Fibroblast of peridontal ligament (primary cell): ENCODE measurements around the gene KRT34.
"Not testable (repeated sequence)": the region's sequence is repeated elsewhere in the genome, so short reads cannot be mapped to it uniquely, and the experiment has no call there.

ENCODE experiments used
- DNase-seq: peaks from one replicate; pipeline ENCODE4 v3.0.0-alpha.2; 2010; ENCODE audit errors: extremely low read depth

Gene KRT34

GRCh38 chr17:41404024-41404671, 22.0 kb upstream of the KRT34 start:
- peak; percentile 91 for DNase-seq

GRCh38 chr17:41403404-41404023, 21.4 kb upstream of the KRT34 start:
- DNase-seq: peak; percentile 38

- no peak for DNase-seq
Measured at GRCh38 chr17:41402161-41402560, 20.1 kb upstream of the KRT34 start.

GRCh38 chr17:41396996-41397660, 15.0 kb upstream of the KRT34 start, which contains the start of gene KRT31:
Gene KRT31 (minus strand): TSS chr17:41397608. CDS start chr17:41397539, 69 bp downstream.
- DNase-seq: no peak

GRCh38 chr17:41396340-41396739, 14.2 kb upstream of the KRT34 start:
- no peak for DNase-seq

- no peak for DNase-seq
Measured at GRCh38 chr17:41395611-41396010, 13.5 kb upstream of the KRT34 start.

GRCh38 chr17:41395044-41395443, 12.9 kb upstream of the KRT34 start:
- DNase-seq: not testable (repeated sequence)

GRCh38 chr17:41394254-41394996, 12.3 kb upstream of the KRT34 start:
- no peak for DNase-seq

- DNase-seq: no peak
Measured at GRCh38 chr17:41393826-41394225, 11.7 kb upstream of the KRT34 start.

- no peak for DNase-seq
Measured at GRCh38 chr17:41393294-41393693, 11.2 kb upstream of the KRT34 start.

GRCh38 chr17:41392278-41392677, 10.2 kb upstream of the KRT34 start:
- DNase-seq: peak; percentile 56

- no peak for DNase-seq
Measured at GRCh38 chr17:41391535-41391934, 9.4 kb upstream of the KRT34 start.

GRCh38 chr17:41390411-41390938, 8.4 kb upstream of the KRT34 start:
- DNase-seq: no peak

GRCh38 chr17:41387670-41388069, 5.6 kb upstream of the KRT34 start:
- DNase-seq: no peak

GRCh38 chr17:41386227-41386626, 4.1 kb upstream of the KRT34 start:
- no peak for DNase-seq

- DNase-seq: no peak
Measured at GRCh38 chr17:41383690-41384089, 1.6 kb upstream of the KRT34 start.

GRCh38 chr17:41382394-41382793, 288 bp upstream of the KRT34 start:
- peak; percentile 74 for DNase-seq

- DNase-seq: peak; percentile 76
Measured at GRCh38 chr17:41380091-41380490, 2.0 kb downstream of the KRT34 start.

- DNase-seq: no peak
Measured at GRCh38 chr17:41377546-41377945, 4.6 kb downstream of the KRT34 start.

GRCh38 chr17:41369713-41370112, 12.4 kb downstream of the KRT34 start, which contains the start of gene KRT33B:
Gene KRT33B (minus strand): TSS chr17:41369813. CDS start chr17:41369750, 63 bp downstream.
- DNase-seq: no peak

GRCh38 chr17:41369023-41369422, 13.1 kb downstream of the KRT34 start:
- DNase-seq: no peak
